Measurements from ENCODE around the gene GTSE1. TPM values are rescaled to one million over a fixed set of nuclear protein-coding genes. Genes with fewer than 3 reads are reported as not detected.

GTSE1 gene
- total RNA-seq, 2 donors from 2014 or later: 0.26 TPM; not detected in 1

GRCh38 chr22:46351131-46351735, 54.6 kb downstream of the GTSE1 start:
- Histone ChIP-seq H3K4me3 (no peak overlapping the region), H3K9me3 (no peaks in the 10 kb centered on the region), H3K36me3 (replicated peaks in 1 of 2; ENCODE audit: insufficient read depth in 1 of 2, low read depth in 2 of 2) (peaks cover 9 to 13% of the 10 kb centered on the region in 2 donors), H3K27ac (peak overlapping the region in 3 of 4 donors; percentile 45 to 82 (median 69)), H3K27me3 (no peaks in the 10 kb centered on the region), H3K4me1 (peaks cover 84% of the 10 kb centered on the region)
- ATAC-seq (no peak), DNase-seq (no peak)
- intact Hi-C loops (cut with DNase I): no loop called here
- WGBS, 2 donors: 87 to 88% methylated on average over 23 to 28 of the region's 28 CpGs
- TF ChIP-seq CTCF (IDR thresholded peaks at IDR 0.05): no peak
- TF ChIP-seq POLR2A (IDR thresholded peaks at IDR 0.05): no peak

GRCh38 chr22:46351767-46352166, 55.1 kb downstream of the GTSE1 start:
- TF ChIP-seq POLR2A (IDR thresholded peaks at IDR 0.05) (no peak), CTCF (IDR thresholded peaks at IDR 0.05) (no peak)
- ATAC-seq: no peak
- H3K27ac ChIP-seq: peak overlapping the region in 3 of 4 donors; percentile 45 to 82 (median 69)

GRCh38 chr22:46352276-46352675, 55.6 kb downstream of the GTSE1 start:
- H3K9me3 ChIP-seq: no peaks in the 10 kb centered on the region
- ATAC-seq: no peak
- peak overlapping the region; percentile 47 to 72 (median 69) for H3K27ac ChIP-seq
- intact Hi-C loops (cut with DNase I): no loop called here
- 77 to 85% methylated on average over 8 to 10 of the region's 10 CpGs for WGBS, 2 donors
- no peak for DNase-seq
- TF ChIP-seq CTCF (IDR thresholded peaks at IDR 0.05) (no peak), POLR2A (IDR thresholded peaks at IDR 0.05) (no peak)
- no peaks in the 10 kb centered on the region for H3K27me3 ChIP-seq
- H3K4me1 ChIP-seq: peaks cover 74% of the 10 kb centered on the region
- peaks cover 9 to 15% of the 10 kb centered on the region in 2 donors for H3K36me3 ChIP-seq (replicated peaks in 1 of 2; ENCODE audit: insufficient read depth in 1 of 2, low read depth in 2 of 2)
- H3K4me3 ChIP-seq: no peak overlapping the region

More at GRCh38 chr22:46351767-46352166, 55.1 kb downstream of the GTSE1 start:
- Histone ChIP-seq H3K4me3 (no peak overlapping the region), H3K4me1 (peaks cover 79% of the 10 kb centered on the region), H3K9me3 (no peaks in the 10 kb centered on the region), H3K27me3 (no peaks in the 10 kb centered on the region), H3K36me3 (replicated peaks in 1 of 2; ENCODE audit: insufficient read depth in 1 of 2, low read depth in 2 of 2) (peaks cover 9 to 15% of the 10 kb centered on the region in 2 donors)
- DNase-seq: no peak
- intact Hi-C loops (cut with DNase I): no loop called here
- 89 to 98% methylated on average over 9 to 21 of the region's 23 CpGs for WGBS, 2 donors

GRCh38 chr22:46352691-46353386, 56.2 kb downstream of the GTSE1 start:
- intact Hi-C loops (cut with DNase I): no loop called here
- peak in 1 of 7 experiments; percentile 5 for TF ChIP-seq CTCF (IDR thresholded peaks at IDR 0.05)
- peak in 1 of 3 donors; percentile 18 for TF ChIP-seq POLR2A (IDR thresholded peaks at IDR 0.05)
- H3K27me3 ChIP-seq: no peaks in the 10 kb centered on the region
- DNase-seq (peak; percentile 89 to 96 (median 95)), ATAC-seq (peak; percentile 89)
- no peak overlapping the region for H3K4me3 ChIP-seq
- H3K4me1 ChIP-seq: peaks cover 69% of the 10 kb centered on the region
- peaks cover 9 to 15% of the 10 kb centered on the region in 2 donors for H3K36me3 ChIP-seq (replicated peaks in 1 of 2; ENCODE audit: insufficient read depth in 1 of 2, low read depth in 2 of 2)
- H3K9me3 ChIP-seq: no peaks in the 10 kb centered on the region
- WGBS, 2 donors: 50 to 57% methylated on average over 12 to 20 of the region's 20 CpGs
- H3K27ac ChIP-seq: peak overlapping the region; percentile 66 to 72 (median 69)
